Muscle layer of colon (tissue), 2 donors: Measurements from ENCODE around the gene ARX.

Source experiments
- H3K27ac ChIP-seq: one replicate; pipeline ENCODE4 v1.7.0; 2013; ENCODE audit warnings: low read depth, mild to moderate bottlenecking, low read length, moderate library complexity
- H3K27me3 ChIP-seq, 2 donors: one replicate each; pipeline ENCODE4 v1.7.0; 2013; ENCODE audit warnings: low read length in 2 of 2, mild to moderate bottlenecking in 2 of 2; ENCODE audit not compliant: insufficient read depth in 2 of 2, control insufficient read depth in 1 of 2
- H3K36me3 ChIP-seq: one replicate; pipeline ENCODE4 v1.7.0; 2013; ENCODE audit warnings: mild to moderate bottlenecking, low read length; ENCODE audit not compliant: insufficient read depth
- H3K4me1 ChIP-seq: one replicate; pipeline ENCODE4 v1.7.0; 2013; ENCODE audit warnings: mild to moderate bottlenecking, low read length; ENCODE audit not compliant: insufficient read depth
- H3K4me3 ChIP-seq, 2 donors: one replicate each; pipeline ENCODE4 v1.7.0; 2013; ENCODE audit warnings: low read length in 2 of 2, low read depth in 1 of 2, mild to moderate bottlenecking in 1 of 2, moderate library complexity in 1 of 2
- H3K9ac ChIP-seq: one replicate; pipeline ENCODE4 v1.7.0; 2013; ENCODE audit warnings: low read length
- H3K9me3 ChIP-seq: one replicate; pipeline ENCODE4 v1.7.0; 2013; ENCODE audit warnings: mild to moderate bottlenecking, low read length
- donor health status: abdominal sarcoma.
- donor health status: Adenocarcinoma of cecum.

ARX gene

GRCh38 chrX:25005382-25006185, 10.2 kb downstream of the ARX start:
- no peak overlapping the region for H3K9ac ChIP-seq
- H3K36me3 ChIP-seq, result no peaks in the 10 kb centered on the region
- H3K9me3 ChIP-seq, result no peaks in the 10 kb centered on the region
- no peak overlapping the region for H3K4me3 ChIP-seq
- no peak overlapping the region for H3K27ac ChIP-seq
- no peaks in the 10 kb centered on the region for H3K4me1 ChIP-seq
- H3K27me3 ChIP-seq, result peaks cover 62 to 98% of the 10 kb centered on the region in 2 donors

- Histone ChIP-seq H3K9me3 (no peaks in the 10 kb centered on the region), H3K27me3 (peaks cover 56 to 92% of the 10 kb centered on the region in 2 donors), H3K4me1 (no peaks in the 10 kb centered on the region), H3K4me3 (no peak overlapping the region), H3K36me3 (no peaks in the 10 kb centered on the region), H3K27ac (no peak overlapping the region), H3K9ac (no peak overlapping the region)
These were observed 10.8 kb downstream of the ARX start for GRCh38 chrX:25005034-25005381.

- Histone ChIP-seq H3K9me3 (no peaks in the 10 kb centered on the region), H3K4me1 (no peaks in the 10 kb centered on the region), H3K27me3 (peaks cover 52 to 88% of the 10 kb centered on the region in 2 donors), H3K9ac (no peak overlapping the region), H3K4me3 (no peak overlapping the region), H3K27ac (no peak overlapping the region), H3K36me3 (no peaks in the 10 kb centered on the region)
These were observed 11.2 kb downstream of the ARX start for GRCh38 chrX:25004485-25005032.

- Histone ChIP-seq H3K4me1 (no peaks in the 10 kb centered on the region), H3K9me3 (no peaks in the 10 kb centered on the region), H3K4me3 (no peak overlapping the region), H3K27me3 (peaks cover 47 to 82% of the 10 kb centered on the region in 2 donors), H3K36me3 (no peaks in the 10 kb centered on the region), H3K9ac (no peak overlapping the region), H3K27ac (no peak overlapping the region)
These were observed 11.7 kb downstream of the ARX start for GRCh38 chrX:25004040-25004439.

GRCh38 chrX:25003066-25003849, 12.5 kb downstream of the ARX start:
- Histone ChIP-seq H3K4me1 (no peaks in the 10 kb centered on the region), H3K9ac (no peak overlapping the region), H3K4me3 (no peak overlapping the region), H3K9me3 (no peaks in the 10 kb centered on the region), H3K36me3 (no peaks in the 10 kb centered on the region), H3K27ac (no peak overlapping the region), H3K27me3 (peaks cover 41 to 75% of the 10 kb centered on the region in 2 donors)

GRCh38 chrX:25002661-25003020, 13.1 kb downstream of the ARX start:
- peaks cover 41 to 68% of the 10 kb centered on the region in 2 donors for H3K27me3 ChIP-seq
- H3K9me3 ChIP-seq, result no peaks in the 10 kb centered on the region
- no peak overlapping the region for H3K27ac ChIP-seq
- H3K36me3 ChIP-seq, result no peaks in the 10 kb centered on the region
- H3K9ac ChIP-seq, result no peak overlapping the region
- no peak overlapping the region for H3K4me3 ChIP-seq
- H3K4me1 ChIP-seq, result no peaks in the 10 kb centered on the region

GRCh38 chrX:25001808-25002660, 13.7 kb downstream of the ARX start:
- no peaks in the 10 kb centered on the region for H3K36me3 ChIP-seq
- H3K27ac ChIP-seq, result no peak overlapping the region
- H3K4me3 ChIP-seq, result no peak overlapping the region
- no peaks in the 10 kb centered on the region for H3K4me1 ChIP-seq
- H3K27me3 ChIP-seq, result peaks cover 41 to 62% of the 10 kb centered on the region in 2 donors
- no peaks in the 10 kb centered on the region for H3K9me3 ChIP-seq
- no peak overlapping the region for H3K9ac ChIP-seq

GRCh38 chrX:24999511-24999910, 16.3 kb downstream of the ARX start:
- H3K36me3 ChIP-seq, result no peaks in the 10 kb centered on the region
- H3K27ac ChIP-seq, result no peak overlapping the region
- no peaks in the 10 kb centered on the region for H3K4me1 ChIP-seq
- H3K4me3 ChIP-seq, result no peak overlapping the region
- H3K9ac ChIP-seq, result no peak overlapping the region
- no peaks in the 10 kb centered on the region for H3K9me3 ChIP-seq
- peaks cover 28 to 37% of the 10 kb centered on the region in 2 donors for H3K27me3 ChIP-seq

- peaks cover 2 to 6% of the 10 kb centered on the region in 2 donors for H3K27me3 ChIP-seq
- H3K9ac ChIP-seq, result no peak overlapping the region
- H3K4me3 ChIP-seq, result no peak overlapping the region
- no peaks in the 10 kb centered on the region for H3K4me1 ChIP-seq
- H3K36me3 ChIP-seq, result no peaks in the 10 kb centered on the region
- no peaks in the 10 kb centered on the region for H3K9me3 ChIP-seq
- no peak overlapping the region for H3K27ac ChIP-seq
These were observed 19.6 kb downstream of the ARX start for GRCh38 chrX:24996096-24996709.

- H3K9ac ChIP-seq, result no peak overlapping the region
- H3K27ac ChIP-seq, result no peak overlapping the region
- no peak overlapping the region for H3K4me3 ChIP-seq
- H3K36me3 ChIP-seq, result no peaks in the 10 kb centered on the region
- H3K27me3 ChIP-seq, result no peaks in the 10 kb centered on the region
- no peaks in the 10 kb centered on the region for H3K9me3 ChIP-seq
- no peaks in the 10 kb centered on the region for H3K4me1 ChIP-seq
These were observed 21.9 kb downstream of the ARX start for GRCh38 chrX:24993879-24994278.

- no peaks in the 10 kb centered on the region for H3K4me1 ChIP-seq
- no peak overlapping the region for H3K4me3 ChIP-seq
- no peaks in the 10 kb centered on the region for H3K27me3 ChIP-seq
- H3K9me3 ChIP-seq, result no peaks in the 10 kb centered on the region
- H3K27ac ChIP-seq, result no peak overlapping the region
- H3K36me3 ChIP-seq, result no peaks in the 10 kb centered on the region
- H3K9ac ChIP-seq, result no peak overlapping the region
These were observed 25.2 kb downstream of the ARX start for GRCh38 chrX:24990535-24990934.
